HG03066 (cell line): ENCODE data around the gene ENPP5.

Source experiments
- ATAC-seq: cut with Tn5 transposase; IDR thresholded peaks from one replicate; pipeline ENCODE4 v1.9.1; 2021; ENCODE audit warnings: low read depth; ENCODE audit not compliant: unreplicated experiment

ENPP5 gene, protein sequence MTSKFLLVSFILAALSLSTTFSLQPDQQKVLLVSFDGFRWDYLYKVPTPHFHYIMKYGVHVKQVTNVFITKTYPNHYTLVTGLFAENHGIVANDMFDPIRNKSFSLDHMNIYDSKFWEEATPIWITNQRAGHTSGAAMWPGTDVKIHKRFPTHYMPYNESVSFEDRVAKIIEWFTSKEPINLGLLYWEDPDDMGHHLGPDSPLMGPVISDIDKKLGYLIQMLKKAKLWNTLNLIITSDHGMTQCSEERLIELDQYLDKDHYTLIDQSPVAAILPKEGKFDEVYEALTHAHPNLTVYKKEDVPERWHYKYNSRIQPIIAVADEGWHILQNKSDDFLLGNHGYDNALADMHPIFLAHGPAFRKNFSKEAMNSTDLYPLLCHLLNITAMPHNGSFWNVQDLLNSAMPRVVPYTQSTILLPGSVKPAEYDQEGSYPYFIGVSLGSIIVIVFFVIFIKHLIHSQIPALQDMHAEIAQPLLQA

DNA sequence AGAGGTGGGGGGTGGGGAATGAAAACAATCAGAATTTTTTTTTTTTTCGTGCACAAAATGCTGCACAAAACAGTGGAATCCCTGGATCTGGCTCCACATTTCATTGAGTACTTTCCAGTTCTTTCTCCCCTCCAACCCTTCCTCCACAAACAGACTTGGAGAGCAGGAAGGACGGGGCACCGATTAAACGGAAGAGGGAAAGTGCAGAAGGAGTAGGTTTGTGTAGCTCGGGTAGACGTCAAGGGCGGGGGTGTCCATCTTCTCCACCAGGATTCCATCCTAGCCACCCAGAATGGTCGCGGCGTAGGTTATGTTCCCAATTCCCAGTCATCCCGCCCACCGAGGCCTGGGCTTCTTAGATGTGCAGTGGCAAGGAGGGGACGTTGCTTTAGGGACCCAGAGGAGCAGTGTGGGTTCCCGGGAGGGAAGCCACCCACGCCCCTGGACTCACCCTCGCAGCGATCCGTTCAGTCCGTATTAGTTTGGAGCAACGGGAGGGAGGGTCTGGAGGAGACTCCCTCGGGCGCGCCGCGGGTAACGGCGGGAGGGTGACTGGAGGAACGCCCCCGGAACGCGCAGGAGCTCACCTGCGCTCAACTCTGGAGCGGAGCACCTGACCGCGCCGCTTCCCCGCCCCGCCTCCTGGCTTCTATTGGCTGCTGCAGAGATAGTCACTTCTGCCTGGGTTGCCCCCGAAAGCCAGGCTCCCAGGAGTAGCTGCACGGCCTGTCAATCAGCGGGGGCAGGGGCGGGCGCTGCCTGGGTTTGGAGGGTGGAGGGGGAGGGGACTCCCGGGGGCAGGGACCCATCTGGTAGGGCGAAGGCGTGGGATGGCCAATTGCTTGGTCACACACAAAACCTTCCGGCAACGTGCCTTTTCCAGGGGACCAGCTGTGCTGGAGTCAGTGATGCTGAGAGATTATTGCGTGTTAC lies at the start of gene ENPP5:
Gene ENPP5 (minus strand): TSS at position 624 of the 933 bp plus-strand sequence. CDS start 2,718 bp downstream, outside the sequence.
- peak; percentile 80 for ATAC-seq

DNA sequence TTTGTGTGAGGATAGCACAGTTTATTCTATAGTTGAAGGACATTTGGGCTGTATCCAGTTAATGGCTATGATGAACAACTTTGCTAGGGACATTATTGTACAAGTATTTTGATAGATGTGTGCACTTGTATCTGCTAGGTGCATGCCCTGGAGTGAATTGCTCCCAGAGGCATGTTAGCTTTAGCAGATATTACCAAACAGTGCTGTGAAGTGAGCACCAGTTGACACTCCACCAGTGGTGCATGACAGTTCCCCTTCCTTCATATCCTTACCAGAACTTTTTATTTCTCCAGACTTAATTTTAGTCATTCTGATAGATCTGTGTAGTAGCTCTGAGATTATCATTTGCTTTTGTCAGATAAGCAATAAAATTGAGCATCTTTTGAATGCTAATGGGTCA lies 48.9 kb upstream of the ENPP5 start:
- no peak for ATAC-seq

DNA sequence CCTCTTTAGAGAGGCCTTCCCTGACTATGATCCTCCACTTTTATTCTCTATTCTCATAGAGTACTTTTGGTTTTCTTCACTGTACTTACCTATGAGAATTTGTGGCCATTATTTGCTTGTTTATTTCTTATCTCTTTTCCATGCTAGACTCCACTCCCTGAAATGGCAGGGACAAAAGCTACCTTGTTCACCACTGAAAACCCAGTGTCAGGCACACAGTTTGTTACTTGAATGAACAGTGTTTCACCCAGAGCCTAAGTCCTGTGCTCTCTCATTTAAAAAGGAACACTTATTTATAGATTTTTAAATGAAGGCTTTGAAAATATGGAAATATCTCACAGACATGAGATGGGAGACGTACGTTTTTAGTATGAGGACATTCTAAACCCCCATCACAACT lies 47.7 kb upstream of the ENPP5 start:
- ATAC-seq, result no peak

DNA sequence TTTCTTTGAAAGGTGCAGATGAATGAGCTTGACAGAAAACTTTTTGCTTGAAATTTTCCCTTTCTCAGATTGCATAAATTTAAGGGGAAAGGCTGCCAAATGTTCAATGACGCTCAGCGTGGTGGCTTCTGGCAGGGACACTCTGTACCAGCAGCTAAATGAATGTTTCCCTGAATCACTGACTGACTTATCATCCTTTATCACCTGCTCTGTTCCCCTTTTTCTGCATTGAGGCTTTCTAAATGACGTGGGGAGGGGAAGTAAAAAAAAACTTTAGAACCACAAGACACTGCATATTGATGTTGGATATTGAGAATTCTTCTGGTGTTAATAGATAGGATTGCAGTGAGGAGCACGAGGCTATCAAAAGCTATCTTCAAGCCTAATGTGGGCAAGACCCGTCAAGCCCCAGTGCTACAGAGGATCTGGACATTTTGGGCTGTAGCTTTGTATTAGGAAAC lies 46.9 kb upstream of the ENPP5 start:
- ATAC-seq, result peak; percentile 34

DNA sequence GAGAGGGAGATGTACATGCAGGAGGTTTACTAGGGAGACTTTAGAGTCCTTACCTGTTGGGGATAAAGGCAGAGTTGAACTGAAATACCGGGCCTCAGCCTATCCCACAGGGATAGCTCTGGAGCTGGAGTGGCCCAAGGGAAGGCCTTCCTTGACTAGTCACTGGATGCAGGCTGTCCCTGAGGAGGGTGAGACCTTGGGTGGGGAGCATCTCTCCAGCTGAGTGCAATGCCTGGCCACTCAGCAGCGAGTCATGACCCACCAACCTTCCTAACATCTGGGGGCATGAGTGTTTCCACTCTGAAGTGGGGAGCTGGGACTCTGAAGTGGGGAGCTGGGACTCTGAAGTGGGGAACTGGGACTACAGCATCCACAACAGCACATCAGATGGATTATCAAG lies 46.1 kb upstream of the ENPP5 start:
- ATAC-seq, result no peak

DNA sequence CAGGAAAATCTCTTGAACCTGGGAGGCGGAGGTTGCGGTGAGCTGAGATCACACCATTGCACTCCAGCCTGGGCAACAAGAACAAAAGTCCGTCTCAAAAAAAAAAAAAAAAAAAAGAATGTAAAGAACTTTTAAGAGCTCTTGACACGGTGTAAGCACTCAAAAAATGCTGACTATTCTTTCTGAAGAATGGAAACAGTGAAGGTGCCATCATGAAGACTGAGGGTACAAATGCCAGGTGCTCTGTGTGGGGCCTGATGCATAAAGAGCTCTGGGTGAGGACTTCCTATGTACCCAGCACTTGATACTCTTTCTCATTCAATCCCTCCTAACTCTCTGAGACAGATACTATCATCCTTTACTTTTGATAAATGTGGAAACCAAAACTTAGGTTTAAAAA lies 45.0 kb upstream of the ENPP5 start:
- ATAC-seq, result no peak

DNA sequence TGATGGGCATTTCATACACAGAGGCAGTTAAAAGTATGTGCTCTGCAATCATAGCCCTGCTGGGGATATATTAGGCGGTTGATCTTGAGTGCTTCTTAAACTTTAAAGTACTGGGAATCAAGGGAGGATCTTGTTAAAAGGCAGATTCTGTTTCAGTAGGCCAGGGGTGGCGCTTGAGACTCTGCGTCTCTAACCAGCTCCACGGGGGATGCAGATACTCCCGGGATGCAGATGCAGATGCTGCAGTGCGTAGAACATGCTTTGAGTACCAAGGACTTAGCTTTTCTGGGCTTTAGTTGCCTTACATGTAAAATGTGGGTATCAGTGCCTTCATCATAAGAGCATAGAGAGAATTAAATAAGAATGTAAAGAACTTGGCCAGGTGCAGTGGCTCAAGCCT lies 44.4 kb upstream of the ENPP5 start:
- ATAC-seq, result no peak

DNA sequence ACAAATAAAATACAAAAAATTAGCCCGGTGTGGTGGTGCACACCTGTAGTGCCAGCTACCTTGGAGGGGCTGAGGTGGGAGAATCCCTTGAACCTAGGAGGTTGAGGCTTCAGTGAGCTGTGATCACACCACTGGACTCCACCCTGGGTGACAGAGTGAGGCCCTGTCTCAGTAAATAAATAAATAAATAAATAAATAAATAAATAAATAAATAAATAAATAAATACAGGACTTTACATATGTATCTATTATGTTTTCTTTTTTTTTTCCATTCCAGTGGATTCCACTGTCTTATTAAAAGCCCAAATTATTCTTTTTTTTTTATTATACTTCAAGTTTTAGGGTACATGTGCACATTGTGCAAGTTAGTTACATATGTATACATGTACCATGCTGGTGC lies 41.1 kb upstream of the ENPP5 start:
- ATAC-seq, result no peak

DNA sequence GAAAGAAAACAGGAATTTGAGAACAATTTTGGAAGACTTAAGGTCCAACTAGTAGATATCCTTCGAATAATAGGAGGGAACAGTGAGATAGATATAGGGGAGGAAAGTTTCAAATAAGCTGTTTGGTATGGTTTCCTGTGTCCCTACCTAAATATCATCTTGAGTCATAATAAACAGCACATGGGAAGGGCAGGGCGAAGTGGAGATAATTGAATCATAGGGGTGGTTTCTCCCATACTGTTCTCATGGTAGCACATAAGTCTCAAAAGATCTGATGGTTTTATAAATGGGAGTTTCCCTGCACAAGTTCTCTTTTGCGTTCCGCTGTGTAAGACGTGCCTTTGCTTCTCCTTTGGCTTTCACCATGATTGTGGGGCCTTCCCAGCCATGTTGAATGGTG lies 39.5 kb upstream of the ENPP5 start:
- no peak for ATAC-seq

DNA sequence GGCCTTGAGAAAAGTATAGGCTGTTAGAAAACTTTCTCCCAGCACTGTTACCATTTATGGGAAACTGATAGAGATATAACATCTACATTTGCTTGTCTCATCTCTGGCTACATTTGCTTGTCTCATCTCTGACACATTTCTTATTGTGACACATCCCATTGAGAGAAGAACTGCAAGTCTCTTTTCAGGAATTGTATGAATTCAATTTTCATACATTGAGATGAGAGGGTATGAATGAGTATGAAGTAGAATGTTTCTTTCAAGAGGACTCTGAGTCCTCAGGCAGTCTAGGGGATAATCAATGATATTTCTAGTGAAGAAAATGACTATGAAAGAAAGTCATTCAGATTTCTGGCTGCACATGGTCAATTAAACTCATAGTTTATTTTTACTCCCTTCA lies 37.5 kb upstream of the ENPP5 start:
- ATAC-seq, result no peak

DNA sequence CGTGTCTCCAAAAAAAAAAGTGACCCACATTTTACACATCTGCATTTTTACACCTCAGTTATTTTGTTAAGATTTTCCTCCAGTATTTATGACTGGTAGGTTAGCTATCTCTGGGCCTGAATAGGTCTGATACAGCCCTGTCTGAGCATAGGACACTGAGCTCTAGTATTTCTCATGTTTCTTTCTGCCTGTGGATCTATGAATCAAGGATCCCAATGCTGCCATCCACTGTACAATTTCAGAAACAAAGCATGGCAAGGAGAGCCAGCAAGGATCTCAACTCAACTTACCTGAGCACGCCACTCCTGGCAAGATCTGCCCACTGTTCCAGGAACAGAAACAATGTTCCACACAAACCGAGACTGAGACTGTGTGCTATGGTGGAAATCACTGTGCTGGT lies 36.4 kb upstream of the ENPP5 start:
- ATAC-seq, result no peak

DNA sequence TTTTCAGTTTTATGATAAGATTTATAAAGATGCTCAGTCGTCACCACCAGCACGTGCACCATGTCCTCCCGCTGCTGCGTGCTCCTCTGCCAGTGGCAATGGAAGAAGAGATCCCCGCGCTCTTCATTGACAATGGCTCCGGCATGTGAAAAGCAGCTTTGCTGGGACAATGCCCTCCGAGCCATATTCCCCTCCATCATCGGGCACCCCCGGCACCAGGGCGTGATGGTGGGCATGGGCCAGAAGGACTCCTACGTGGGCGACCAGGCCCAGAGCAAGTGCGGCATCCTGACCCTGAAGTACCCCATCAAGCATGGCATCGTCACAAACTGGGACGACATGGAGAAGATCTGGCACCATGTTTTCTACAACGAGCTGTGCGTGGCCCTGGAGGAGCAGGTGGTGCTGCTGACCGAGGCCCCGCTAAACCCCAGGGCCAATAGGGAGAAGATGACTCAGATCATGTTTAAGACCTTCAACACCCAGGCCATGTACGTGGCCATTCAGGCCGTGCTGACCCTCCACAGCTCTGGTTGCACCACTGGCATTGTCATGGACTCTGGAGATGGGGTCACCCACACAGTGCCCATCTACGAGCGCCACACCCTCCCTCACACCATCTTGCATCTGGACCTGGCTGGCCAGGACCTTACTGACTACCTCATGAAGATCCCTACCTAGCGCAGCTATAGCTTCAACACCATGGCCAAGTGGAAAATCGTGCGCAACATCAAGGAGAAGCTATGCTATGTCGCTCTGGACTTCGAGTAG lies 34.3 kb upstream of the ENPP5 start:
- ATAC-seq, result no peak

DNA sequence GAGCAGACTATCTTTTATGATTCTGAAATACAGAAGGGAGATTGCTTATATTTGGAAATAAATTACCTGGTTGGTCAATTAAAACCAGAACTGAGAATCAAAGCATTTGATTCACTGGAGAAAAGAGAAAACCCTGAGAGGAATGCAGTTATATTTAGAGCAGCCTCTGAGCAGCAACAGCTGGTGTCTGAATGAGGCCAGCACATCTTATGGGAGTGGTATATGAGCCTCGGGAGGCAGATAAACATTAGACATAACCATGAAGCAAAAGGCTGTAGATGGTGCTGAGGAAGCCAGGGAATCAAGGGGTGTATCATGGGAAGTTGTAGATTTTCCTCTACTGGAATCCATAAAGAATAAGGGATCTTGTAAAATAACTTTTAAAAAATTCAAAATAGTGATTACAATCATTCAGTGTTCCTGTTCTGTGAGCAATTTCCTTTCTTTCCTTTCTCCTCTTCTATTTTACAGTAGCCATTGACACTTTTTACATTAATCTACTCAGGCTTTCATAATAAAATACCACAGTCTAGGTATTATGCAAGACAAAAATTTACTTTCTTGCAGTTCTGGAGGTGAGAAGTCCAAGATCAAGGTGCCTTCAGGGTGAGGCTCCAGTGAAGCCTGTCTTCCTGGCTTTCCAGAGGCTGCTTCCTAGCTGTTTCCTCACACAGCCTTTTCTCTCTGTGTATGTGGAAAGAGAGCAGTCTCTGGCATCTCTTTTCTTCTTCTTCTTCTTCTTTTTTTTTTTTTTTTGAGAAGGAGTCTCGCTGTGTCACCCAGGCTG lies 32.8 kb upstream of the ENPP5 start:
- no peak for ATAC-seq

DNA sequence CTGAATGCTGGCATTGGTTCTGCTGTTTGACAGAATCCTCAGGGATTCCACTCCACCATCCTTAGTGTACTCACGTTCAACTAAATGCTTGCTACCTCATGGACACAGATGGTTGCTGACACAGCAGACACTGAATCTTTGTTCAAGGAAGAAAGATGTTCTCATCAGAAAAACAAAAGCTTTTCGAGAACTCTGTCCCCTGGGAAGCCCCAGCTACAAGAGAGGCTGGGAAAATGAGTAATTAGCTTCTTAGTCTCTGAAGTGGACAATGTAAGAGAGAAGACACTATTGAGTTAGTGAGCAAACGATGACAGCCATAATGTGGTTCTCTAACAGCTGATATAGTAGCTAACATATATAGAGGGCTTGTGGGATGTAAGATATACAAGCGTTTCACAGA lies 30.9 kb upstream of the ENPP5 start:
- no peak for ATAC-seq

DNA sequence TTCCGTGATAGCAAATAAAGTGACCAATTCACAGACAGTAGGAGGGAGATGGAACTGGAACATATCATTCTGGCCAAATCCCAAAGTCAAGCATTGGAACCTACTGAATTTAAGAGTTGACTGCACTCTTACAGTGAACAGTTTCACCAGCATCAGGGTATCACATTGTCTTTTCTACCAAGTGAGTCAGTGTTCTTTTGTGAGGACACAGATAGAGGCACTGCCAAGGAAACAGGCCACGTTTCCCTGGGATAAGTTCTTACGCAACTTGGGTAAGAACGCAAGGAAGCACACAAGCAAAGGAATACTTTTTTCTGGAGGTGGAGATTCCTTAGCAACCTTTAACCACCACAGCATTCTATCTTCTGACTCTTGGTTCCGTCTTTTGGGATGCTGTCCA lies 28.6 kb upstream of the ENPP5 start:
- ATAC-seq, result no peak

DNA sequence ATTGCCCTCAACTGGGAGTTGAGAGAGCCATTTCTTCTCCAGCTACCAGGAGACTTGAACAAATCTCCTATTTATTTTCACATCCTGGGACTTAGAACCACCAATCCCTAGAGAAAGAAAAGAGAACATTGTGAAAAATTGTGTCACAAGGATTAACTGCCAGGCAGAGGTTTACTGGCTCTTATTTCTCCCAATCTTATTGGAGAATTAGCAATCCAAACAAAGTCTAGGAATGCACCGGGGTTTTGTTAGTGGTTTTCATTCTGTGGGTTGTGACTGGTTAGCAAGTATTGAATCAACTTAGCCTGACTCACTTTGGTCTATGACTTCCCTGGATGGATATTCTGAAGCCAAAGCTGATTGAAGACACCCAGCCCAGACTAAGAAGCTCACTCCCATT lies 21.2 kb upstream of the ENPP5 start:
- no peak for ATAC-seq

DNA sequence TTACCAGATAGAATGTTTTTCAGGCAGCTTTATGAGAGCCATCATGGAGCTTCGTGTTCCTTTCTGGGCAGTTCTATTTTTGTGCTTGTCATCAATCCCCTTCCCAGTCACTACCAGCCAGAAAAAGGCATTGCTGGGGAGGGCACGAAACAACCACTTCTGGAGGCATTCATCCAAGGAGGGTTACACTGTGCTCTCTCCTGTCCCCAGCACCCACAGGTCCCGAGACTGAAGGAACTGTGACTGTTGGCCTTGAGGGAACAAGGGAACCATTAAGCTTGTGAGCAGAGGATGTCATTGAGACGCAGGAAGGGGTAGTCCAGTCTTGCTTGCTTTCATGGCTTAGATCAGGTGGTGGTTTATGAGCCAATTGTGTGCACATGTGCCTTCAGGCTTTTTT lies 20.1 kb upstream of the ENPP5 start:
- no peak for ATAC-seq

DNA sequence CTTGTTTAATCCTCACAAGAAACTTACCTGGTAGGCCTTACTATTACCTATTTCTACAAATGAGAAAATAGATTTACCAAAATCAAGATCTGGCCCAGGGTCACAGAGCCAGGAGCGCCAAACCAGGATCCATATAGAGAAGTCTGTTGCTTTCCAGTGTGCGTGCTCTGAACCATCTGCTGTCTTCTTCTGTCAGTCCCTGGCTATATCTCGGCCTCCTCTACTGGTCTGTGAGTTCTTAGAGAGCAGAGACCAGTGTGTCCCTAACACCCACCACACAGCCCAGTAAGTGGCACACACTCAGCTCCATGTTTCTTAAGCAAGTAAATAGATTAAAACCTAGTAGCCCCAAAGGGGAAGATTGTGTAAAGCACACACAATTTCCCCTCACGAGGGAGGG lies 18.9 kb upstream of the ENPP5 start:
- no peak for ATAC-seq

DNA sequence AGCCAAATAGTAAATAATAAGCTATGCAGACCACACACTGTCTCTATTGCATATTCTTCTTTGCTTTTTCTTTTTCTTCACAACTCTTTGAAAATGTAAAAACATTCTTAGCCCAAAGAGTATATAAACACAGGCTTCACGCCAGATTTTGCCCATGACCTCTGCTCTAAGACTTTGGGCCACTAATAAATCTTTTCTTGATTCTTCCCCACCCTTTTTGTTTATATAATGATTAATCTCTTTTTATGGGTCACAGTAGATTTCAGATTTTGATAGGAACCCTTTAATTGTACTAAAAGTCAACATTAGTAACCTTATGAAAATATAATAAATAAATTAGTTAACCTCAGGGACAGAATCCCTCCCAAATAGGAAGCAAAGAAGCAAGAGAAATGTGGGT lies 15.8 kb upstream of the ENPP5 start:
- ATAC-seq, result no peak

DNA sequence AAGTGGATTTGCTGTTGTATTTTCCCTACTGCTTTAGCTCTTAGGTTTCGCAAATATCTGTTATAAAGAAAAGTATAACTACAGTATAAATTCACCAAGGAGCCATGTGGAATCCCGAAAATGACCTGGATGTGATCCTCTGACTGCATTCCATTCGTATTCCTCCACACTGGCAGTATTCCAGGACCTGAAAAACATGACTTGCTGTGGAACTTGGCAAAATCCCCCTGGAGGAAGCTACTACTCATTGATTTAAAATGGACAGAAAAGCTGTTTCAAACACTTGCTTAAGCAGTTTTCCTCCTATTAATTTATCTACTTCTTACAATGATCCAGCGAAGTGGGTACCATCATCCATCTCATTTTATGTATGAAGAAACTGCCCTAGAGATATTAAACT lies 13.3 kb upstream of the ENPP5 start:
- no peak for ATAC-seq
